HG03354 (cell line): Measurements from ENCODE around the gene RXRB.

ENCODE experiments used
- ATAC-seq: cut with Tn5 transposase; IDR thresholded peaks from one replicate; pipeline ENCODE4 v1.9.1; 2021; ENCODE audit warnings: mild to moderate bottlenecking; ENCODE audit not compliant: unreplicated experiment, poor library complexity, severe bottlenecking

The RXRB gene

DNA sequence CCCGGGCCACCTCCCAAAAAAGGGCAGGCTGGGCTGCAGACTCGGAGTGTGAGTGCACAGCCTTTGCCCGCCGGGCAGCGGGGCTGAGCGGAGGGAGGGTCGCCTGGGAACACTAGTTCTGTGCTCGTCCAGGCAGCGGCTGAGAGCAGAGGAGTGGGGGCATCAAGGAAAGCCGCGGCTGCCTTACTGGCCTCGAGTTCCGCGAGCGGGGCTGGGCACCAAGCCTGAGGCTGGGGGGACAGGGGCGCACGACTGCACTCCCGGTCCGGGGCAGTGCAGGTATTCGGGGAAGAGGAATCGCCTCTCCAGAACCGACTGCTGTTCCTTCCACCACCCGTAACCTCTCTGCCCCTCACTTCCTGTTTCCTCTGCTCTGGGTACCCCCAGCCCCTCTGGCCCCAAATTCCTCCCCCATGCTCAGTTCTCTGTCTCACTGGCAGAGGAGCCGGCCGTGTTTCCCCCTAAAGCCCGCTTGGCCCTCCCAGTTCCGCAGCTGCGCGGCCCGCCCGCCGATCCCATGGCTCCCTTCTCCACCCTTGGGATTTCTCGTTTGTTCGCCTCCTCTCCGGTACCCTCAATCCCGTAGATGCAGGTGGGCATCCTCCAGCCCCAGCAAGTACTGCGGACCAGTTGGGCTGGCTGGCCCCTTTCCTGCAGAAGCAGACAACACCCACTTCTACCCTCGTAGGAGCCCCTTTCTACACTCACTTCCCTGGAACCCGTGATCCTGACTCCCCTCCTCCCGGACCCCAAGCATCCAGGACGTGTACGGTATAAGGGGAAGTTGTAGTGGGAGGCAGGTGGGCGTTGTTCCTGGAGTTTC lies 12.9 kb upstream of the RXRB start:
- ATAC-seq: no peak

GRCh38 chr6:33212857-33213165 lies 12.3 kb upstream of the RXRB start:
- ATAC-seq: no peak

DNA sequence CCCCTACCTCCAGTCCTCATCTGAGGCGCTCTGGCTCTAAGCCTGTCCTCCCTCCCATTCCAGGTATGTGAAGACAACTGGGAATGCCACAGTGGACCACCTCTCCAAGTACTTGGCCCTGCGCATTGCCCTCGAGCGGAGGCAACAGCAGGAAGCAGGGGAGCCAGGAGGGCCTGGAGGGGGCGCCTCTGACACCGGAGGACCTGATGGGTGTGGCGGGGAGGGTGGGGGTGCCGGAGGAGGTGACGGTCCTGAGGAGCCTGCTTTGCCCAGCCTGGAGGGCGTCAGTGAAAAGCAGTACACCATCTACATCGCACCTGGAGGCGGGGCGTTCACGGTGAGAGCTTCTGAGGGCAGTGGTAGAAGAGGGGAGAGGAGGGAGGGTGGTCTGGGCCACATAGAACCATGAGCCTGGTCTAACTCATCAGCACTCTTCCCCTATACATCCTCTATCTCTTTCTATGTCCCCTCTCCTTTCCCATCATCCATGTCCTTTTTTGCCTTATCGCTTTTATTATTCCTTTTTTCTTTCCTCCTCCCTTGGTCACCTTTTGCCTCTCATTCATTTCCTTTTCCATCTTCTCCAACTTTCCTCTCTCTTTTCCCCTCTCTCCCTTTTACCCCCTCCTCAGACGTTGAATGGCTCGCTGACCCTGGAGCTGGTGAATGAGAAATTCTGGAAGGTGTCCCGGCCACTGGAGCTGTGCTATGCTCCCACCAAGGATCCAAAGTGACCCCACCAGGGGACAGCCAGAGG lies 11.4 kb upstream of the RXRB start:
- ATAC-seq: no peak

DNA sequence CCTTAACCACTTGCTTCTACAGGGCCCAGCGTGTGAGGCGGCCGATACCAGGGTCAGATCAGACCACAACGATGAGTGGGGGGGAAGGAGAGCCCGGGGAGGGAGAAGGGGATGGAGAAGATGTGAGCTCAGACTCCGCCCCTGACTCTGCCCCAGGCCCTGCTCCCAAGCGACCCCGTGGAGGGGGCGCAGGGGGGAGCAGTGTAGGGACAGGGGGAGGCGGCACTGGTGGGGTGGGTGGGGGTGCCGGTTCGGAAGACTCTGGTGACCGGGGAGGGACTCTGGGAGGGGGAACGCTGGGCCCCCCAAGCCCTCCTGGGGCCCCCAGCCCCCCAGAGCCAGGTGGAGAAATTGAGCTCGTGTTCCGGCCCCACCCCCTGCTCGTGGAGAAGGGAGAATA lies 10.7 kb upstream of the RXRB start:
- ATAC-seq: no peak

DNA sequence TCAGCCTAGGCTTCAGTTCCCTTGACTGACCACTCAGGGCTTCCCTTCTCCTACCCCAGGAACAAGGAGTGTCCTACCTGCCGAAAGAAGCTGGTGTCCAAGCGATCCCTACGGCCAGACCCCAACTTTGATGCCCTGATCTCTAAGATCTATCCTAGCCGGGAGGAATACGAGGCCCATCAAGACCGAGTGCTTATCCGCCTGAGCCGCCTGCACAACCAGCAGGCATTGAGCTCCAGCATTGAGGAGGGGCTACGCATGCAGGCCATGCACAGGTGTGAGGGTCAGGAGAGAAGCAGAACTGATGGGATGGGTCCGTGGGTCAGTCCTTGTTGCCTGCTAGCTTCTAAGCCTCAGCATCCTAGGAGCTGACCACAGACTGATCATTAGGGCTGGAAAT lies 9.4 kb upstream of the RXRB start:
- no peak for ATAC-seq

GRCh38 chr6:33208091-33208967 lies 7.9 kb upstream of the RXRB start, which contains the start of gene RING1:
RING1 (plus strand) TSS chr6:33208500; CDS start chr6:33208823, 323 bp downstream.
- peak; percentile 57 for ATAC-seq

DNA sequence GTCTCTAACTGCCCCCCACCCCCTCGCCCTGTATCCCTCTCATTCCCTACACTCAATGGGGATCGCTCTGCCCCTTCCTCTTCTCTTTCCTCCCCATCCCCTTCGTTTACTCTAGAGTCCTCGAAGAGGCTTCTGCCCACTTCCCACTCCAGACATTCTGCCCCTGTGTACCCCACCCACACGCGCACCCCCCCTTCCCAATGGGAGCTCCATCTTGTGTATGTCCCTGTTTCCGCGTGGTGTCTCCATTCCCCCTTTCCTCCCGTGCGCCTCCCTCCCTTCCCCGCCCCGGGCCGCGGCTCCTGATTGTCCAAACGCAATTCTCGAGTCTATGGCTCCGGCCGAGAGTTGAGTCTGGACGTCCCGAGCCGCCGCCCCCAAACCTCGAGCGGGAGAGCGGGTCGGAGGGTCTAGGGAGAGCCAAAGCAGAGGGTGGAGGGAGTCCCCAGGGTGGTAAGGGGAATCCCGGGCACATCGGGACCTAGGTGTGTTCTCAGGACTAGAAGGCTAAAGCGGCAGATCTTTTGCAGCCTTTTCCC lies 7.2 kb upstream of the RXRB start:
- no peak for ATAC-seq

DNA sequence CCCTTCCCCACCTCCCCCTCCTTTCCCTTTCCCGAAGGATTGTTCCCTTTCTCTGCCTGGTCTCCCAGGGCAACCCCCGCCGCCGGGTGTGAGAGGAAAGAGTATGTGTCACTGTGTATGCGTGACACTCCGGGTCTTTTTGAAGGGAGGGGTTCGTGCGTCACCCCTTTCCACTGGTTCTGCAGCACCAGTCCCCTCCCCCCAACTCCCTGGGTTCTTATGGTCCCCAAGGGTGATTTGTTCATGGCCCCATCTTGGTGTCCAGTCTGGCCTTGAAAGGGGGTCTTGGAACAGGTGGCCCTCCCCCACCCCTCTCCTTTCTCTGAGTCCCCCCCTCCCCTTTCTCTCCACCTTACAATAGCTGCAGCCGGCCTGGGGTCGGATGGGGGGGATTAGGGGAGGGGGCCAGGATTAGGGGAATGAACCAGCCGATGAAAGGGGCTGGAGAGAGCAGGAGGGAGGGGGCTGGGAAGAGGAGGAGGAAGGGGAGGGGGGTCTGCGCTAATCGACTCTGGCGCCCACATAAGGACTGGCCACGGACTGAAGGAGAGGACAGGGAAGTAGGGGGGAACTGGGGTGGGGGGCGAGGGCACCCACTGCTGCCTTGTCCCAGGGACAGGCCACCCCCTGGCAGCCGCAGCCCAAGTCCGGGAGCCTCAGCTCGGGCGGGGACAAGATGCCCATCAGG lies 6.5 kb upstream of the RXRB start:
- ATAC-seq: no peak

- ATAC-seq: no peak
These were observed 5.8 kb upstream of the RXRB start for GRCh38 chr6:33206027-33206863.

- no peak for ATAC-seq
These were observed 4.9 kb upstream of the RXRB start for GRCh38 chr6:33205191-33206026.

DNA sequence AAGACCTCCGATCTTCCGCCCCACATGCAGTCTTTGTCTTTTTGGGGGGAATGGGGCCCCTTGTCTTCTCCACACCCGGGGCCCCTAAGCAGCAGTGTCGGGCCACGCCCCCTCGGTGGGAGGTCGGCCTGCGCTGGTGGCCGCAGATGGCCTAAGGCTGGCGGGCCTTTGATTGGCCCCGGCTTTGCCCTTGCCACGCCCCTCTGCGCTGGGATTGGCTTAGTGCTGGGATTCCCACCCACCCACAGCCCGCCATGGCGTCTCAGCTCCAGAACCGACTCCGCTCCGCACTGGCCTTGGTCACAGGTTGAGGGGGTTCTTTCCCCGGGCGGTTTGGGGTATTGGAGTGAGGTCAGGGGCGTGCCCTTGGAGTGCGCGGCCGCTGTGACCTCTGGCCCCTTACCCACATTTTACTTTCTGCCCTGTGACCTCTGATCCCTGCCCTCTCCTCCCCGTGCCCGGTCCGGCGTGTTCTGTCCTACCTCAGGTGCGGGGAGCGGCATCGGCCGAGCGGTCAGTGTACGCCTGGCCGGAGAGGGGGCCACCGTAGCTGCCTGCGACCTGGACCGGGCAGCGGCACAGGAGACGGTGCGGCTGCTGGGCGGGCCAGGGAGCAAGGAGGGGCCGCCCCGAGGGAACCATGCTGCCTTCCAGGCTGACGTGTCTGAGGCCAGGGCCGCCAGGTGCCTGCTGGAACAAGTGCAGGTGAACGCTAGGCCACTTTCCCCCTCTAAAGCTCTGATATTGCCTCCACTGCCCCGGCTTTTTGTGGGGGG lies 4.1 kb upstream of the RXRB start, which contains the start of gene HSD17B8:
TSS of gene HSD17B8 (plus strand) at position 241 of the 776 bp plus-strand sequence. CDS start at position 255, 14 bp downstream.
- peak; percentile 51 for ATAC-seq

DNA sequence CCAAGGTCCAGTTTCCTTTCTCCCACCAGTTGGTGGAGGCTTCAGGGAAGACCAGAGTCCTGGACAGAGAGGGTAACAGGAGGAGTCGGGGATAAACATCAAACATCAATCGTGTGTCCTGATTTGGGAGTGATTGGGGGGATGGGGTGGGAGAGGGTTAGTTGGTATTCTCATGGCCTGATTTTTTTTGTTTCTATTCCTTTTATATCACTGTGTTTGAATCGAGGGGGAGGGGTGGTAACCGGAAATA lies 3.6 kb upstream of the RXRB start:
- ATAC-seq: no peak

GRCh38 chr6:33203443-33204164 lies 3.1 kb upstream of the RXRB start:
- no peak for ATAC-seq

DNA sequence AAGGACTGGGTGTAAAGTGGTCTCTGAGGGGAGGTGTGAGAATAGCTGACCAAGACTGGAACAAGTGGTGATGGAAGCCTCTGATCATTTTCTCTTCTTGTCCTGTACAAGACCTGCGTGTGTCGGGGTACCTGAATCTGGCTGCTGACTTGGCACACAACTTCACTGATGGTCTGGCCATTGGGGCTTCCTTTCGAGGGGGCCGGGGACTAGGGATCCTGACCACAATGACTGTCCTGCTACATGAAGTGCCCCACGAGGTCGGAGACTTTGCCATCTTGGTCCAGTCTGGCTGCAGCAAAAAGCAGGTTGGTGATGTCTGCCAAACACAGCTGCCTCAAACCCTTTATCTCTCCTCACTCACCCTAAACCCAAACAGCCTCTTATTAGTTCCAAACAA lies 2.3 kb upstream of the RXRB start:
- no peak for ATAC-seq

DNA sequence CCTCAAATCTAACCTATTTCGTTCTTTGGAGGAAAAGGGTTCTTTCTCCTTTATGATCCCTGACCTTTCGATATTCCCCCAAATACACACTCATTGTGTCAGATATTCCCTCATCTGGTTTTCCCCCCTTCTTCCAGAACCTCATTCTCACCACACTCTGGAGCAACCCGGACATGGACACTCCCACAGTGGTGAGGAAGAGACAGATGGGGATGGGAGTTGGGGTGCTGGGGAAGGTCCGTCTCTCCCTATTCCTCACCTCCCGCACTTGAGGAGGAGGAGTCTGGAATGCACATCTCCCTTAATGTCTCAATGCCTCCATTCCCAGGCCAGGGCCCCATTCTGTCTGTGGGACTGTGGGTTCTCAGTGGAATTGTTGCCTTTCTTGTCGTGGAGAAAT lies 1.5 kb upstream of the RXRB start:
- ATAC-seq: no peak

GRCh38 chr6:33201147-33201545 lies 681 bp upstream of the RXRB start:
- ATAC-seq: no peak
